HG02852 (cell line): ENCODE measurements around the gene KCNIP3.
"Not testable (repeated sequence)": the region's sequence is repeated elsewhere in the genome, so short reads cannot be mapped to it uniquely, and the experiment has no call there.

Experiments
- ATAC-seq: cut with Tn5 transposase; IDR thresholded peaks from one replicate; pipeline ENCODE4 v1.9.1; 2021; ENCODE audit warnings: mild to moderate bottlenecking, moderate library complexity; ENCODE audit not compliant: unreplicated experiment

The KCNIP3 gene

DNA sequence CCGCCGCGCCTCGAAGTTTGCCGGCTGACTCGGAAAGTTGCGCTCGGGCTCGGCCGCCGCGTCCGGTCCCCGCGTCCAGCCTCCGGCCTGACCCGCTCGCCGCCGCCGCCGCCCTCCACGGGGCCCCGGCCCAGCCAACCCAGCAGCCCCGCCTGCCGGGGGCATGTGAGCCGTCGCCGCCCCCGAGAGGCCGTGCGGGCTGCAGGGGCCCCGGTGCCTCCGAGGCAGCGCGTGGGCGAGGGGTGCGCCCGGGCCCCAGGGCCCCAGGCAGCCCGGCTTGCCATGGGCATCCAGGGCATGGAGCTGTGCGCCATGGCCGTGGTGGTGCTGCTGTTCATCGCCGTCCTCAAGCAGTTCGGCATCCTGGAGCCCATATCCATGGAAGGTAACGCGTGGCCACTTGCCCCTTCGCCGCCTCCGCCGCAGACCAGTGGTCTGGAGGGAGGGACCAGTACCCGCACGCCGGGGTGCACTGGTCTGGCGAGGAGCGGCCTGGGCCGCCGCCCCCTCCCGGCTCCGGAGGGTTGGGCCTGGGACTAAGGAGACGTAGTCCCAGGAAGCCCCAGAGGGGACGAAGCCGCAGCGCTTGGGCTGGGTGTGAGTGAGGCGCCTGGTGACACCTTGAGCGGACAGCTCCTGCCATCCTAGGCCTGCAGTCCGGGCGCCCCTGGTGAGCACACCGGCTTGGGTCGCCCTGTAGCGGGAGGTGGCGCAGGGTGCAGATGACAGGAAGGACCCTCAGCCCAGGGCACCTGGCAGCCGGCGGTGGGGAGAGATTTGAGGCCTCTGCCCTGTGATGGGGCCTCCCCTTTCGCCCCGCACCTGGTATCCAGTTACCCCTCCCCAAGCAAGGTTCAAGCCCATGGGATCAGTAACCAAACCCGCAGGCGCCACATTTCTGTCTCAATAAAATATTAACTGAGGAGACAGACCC lies 49.9 kb downstream of the KCNIP3 start:
- no peak for ATAC-seq

DNA sequence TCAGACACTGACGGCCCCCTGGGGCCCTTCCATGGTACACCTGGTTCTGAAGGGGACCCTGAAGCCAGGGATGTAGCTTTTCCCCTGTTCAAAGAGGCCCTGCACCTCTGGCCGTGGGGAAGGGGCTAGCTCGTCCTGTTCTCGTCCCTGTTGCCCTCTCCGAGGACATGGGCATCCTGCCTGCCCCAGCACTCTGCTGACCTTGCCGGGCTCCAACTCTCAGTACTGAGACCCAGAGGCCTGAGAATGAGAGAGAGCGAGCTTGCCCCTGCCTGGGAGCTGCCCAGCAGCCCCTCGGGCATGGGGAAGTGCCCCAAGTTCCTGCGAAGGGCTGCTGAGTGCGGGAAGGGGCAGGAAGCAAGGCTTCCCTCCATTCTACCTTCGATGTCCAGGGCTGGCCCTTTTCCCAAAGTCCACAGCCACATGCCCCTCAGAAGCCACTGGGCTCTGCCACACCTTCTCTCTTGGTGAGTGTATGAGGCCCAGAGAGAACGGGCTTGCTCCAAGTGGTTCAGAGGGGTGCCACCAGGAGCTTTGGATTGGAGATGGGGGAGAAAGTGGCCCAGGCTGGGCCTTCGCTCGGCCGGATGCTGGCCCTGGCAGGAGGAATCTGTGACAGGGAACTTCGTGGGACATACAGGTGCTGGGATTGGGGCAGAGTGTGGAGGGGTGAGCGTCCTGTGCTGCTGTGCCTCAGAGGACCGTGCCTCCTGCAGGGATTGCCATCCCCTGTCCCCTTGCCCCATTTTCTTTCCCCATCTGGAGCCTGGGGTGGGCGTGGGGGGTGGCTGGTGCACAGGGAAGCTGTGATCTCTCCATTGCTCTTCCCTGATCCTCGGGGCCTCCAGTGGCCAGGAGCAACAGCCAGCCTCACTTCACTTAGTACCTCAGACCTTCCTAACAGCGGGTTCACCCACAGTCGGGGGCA lies 50.8 kb downstream of the KCNIP3 start:
- ATAC-seq: no peak

DNA sequence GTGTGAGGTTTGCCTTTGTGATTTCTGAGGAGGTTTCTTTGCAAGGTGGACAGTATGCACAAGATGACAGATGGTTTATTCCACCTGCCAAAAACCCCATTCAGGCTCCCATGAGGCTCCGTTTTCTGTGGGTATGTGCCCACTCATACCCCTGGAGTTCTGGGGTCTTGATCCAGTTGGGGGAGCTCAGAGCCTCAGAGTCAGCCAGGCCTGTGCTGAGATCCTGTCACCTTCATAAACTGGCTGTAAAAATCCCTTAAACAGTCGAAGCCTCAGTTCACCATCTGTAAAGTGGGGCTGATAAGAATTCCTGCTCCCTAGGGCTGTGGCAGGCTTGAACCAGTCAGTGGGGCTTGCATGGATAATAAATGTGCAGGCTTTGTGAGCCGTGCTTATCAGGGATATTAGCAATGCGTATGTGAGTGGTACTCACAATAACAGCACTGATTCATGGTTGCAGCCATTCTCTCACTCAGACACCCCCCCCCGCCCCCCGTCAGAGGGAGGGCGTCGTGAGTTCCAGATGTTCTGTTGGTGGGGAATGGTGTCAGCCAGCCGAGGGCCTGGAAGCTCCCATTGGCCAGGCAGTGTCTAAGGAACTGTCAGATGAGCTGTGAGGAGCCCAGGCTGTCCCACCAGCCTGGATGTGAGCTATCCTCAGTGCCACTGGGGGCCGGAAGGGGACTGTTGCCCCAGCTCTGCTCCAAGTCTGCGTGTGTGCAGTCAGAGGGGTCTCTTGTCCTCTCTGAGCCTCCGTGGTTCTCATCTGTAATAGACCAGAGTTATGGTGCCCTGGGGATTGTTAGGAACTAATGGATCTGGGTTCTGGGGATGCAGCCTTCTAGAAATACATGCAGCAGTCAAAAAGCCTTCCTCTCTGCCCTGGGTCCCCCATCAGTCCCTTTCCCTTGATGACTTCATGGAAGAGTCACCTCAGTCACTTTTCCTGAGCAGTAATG lies 51.7 kb downstream of the KCNIP3 start:
- no peak for ATAC-seq

DNA sequence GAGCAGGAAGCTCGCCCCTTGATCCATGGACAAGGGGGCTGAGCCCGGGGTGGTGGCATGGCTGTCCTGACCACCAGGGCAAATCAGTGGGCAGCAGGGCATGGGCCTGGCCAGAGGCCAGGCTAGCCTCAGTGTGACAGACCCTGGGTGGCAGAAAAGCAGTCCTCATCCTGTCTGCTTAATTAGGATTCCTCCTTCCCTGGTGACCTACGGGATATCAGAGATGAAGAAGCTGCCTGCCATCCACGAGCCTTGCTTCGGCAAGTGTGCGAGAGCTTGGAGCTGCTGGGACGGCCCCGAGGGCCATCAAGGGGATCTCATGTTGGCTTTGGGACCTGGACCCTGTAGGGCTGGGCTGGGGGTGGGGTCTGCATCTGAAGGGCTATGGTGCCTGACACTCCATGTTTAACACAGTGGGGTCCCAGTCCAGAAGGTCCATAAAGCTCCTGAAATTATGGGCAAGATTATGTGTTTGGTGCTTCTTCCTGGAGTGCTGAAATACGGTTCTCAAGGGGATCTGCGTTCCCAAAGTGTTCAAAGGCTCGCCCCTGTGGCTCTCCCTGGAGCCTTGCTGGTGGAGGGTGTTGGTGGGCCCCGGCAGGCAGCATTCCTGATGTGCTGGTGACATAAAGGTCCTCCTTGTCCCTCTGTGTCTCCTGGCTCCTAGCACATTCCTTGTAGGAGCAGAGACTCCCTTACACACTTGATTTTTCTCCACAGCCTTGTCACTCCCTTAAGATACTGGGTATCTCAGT lies 52.6 kb downstream of the KCNIP3 start:
- no peak for ATAC-seq

DNA sequence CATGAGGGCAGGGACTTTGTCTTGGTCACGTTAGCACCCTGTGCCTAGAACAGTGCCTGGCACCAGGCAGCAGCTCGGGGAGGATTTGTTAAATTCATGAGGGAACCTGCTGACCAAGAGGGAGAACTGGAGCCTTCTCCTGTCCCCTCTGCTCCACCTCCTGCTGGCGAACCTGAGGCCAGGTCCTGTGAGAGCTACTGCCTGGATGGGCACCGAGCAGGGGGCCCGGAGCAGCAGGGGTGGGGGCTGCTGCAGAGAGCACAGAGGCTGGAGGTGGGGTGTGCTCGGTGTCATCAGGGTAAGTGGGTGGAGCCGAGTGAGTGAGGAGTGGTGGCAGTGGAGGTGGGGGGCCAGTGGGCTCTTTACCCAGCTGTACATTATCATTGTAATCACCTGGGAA lies 53.2 kb downstream of the KCNIP3 start:
- no peak for ATAC-seq

DNA sequence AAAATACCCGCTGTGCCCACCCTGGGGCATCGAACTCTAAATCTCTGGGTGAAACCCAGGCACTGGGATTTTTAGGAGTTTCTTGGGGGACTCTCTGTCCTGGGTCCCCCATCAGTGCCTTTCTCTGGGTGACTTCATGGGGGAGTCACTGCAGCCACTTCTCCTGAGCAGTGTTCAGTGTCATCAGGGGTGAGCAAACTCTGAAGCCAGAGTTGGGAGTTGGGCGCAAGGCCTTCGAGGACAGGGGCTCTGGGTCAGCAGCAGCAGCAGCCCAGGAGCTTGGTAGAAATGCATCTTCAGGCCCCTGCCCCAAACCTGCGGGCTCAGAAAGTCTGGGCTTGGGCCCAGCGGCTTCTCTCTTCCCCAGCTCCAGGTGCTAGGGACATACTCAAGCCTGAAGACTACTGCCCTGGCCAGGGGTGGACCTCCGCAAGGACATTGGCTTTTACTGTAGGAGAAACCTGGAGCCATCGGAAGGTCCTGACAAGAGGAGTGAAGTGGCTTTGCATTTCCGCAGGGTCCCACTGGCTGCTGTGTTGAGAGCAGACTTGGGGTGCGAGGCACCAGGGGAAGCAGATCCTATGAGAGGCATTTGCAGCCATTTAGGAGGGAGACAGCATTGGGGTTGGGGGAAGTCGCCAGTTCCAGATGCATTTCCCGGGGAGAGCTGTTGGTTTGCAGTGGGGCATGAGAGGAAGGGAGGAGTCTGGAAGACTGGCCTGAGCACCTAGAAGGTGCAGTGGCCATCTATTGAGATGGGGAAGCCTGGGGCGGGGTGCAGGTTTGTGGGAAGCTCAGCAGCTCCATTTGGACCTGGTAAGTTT lies 53.8 kb downstream of the KCNIP3 start:
- ATAC-seq: no peak

DNA sequence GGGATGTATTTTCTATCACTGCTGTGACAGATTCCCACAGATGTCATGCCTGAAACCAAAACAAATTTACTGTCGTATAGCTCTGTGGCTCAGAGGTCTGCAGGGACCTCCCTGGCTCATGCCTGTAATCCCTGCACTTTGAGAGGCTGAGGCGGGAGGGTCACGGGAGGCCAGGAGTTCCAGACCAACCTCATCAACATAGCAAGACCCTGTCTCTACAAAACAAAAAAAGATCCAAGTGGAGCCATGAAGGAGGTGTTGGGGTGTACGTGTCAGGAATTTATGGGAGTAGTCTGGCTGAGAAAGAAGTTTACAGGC lies 54.4 kb downstream of the KCNIP3 start:
- ATAC-seq: no peak

DNA sequence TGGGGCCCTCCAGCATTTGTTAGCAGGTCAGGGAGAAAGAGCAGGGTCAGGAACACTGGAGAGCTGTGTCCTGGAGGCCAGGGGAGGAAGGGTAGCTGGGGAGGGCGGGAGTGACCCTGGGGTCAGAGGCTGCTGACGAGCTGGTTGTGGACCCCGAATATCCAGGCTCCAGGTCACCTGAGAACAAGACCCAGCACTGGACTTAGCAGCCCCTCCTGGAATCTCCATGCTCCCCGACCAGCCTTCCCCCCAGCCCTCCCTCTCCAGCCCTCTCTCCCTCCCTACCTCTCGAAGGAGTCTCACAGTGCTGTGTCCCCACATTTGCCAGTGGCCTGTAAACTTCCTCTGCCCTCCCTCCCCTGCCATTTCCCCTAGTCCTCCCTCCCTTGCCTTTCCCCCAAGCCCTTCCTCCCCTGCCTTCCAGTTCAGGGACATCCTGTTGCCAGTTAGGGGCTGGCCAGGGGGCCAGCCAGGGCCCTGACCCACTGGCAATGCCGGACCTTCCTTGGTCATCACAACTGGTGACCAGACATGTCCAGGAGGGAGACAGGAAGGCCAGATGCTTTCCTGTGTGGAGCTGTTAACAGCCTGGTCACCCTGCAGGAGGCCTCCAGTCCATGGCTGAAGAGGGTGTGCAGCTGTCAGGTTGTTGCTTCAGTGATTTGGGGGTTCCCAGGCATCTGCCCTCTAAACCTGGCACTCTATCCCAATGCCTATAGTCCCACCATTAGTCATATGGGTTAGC lies 55.3 kb downstream of the KCNIP3 start:
- no peak for ATAC-seq

DNA sequence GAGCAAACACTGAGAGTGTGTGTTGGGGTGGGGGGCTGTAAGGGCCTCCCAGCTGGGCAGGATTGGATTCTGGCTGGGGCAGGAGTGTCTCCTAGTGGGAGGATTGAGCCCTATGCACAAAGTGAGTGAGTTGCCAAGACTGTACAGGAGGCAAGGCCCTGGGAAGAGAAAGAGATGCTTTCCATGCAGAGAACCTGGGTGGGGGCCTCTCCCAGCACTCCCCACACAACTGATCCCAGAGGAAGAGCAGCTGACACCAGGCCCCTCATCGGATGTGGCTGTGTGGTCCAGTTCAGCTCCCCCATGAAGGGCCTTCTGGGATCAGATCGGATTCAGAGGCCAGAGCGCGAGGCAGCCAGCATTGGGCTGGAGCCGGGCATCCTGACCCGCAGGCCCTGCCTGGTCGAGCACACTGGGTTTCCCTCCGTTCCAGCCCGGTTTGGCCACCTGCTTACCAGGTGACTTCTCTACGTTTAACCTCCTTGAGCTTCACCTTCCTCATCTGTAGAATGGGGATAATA lies 56.0 kb downstream of the KCNIP3 start:
- no peak for ATAC-seq

DNA sequence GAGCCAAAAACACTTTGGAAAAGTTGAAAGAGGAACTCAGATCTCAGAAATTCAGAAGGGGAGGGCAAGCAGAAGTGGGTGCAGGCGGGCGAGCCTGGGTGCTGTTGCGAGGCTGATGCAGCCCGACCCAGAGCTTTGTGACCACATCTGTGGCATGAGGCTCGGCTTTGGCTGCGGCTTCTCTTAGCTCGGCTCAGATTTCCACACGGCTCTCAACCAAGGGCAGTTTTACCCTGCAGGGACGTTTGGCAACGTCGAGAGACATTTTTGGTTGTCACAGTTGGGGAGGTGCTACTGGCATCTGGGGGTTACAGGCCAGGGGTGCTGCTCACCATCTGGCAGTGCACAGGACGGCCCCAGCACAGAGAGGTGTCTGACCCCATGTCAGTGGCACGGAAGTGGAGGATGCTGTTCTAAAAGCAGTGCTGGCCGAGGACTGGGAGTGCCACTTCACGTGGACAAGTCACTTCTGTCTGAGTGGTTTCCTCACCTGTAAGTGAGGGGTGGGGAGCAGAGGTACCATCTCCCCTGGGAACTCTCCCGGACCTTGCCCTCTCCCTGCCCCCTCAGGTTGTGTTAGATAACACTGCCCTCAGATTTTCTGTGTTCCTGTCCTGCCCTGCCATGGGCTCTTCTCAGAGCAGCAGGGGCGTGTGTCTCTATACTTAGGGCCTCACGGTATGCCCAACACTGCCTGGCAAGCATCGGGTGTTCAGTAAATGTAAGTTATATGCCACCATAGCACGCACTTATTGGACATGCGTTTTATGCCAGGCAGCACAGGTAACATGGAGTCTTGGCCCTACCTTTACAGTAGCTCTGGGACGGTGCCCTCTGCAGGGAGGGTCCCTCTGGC lies 56.7 kb downstream of the KCNIP3 start:
- ATAC-seq: no peak

DNA sequence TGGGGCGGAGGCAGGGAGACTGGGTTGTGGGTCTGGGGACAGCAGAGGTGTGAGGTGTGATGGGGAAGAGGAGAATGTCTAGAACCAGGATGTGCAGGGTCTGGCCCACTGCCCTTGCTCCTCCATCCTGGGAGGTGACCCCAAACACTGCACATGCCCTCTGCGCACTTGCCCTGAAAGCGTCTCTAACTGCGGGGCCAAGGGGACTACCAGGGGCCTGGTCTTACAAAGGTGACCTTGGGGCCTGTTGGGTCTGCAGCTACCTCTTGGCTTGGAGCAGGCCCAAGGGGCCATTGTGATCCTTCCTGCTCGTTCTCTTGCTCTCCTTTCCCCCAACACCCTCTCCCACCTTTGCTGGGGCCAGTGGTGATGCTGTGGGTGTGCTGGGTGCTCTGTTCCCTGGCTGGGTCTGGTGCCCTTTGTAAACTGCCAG lies 57.3 kb downstream of the KCNIP3 start:
- no peak for ATAC-seq

DNA sequence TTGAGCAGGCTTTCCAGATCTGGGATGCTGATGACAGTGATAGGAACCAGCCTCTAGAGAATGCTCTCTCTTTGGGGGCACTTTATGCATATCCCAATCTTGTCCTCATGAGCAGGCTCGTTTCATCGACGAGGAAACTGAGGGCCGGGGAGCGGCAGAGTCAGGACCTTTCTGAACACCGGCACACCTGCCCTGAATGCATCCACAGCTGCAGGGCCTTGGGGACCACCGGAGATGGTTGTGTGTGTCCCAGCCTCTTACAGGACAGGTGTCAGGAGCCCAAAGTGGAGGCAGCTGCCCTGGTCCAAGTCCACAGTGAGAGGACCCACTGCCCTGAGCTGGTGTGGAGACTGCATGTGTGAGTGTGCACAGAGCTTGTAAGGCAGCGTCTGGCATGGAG lies 57.8 kb downstream of the KCNIP3 start:
- no peak for ATAC-seq

DNA sequence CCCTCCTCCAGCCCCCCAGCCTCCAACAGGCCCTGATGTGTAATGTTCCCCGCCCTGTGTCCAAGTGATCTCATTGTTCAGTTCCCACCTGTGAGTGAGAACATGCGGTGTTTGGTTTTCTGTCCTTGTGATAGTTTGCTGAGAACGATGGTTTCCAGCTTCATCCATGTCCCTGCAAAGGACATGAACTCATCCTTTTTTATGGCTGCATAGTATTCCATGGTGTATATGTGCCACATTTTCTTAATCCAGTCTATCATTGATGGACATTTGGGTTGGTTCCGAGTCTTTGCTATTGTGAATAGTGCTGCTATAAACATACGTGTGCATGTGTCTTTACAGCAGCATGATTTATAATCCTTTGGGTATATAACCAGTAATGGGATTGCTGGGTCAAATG lies 58.3 kb downstream of the KCNIP3 start:
- ATAC-seq: not testable (repeated sequence)

DNA sequence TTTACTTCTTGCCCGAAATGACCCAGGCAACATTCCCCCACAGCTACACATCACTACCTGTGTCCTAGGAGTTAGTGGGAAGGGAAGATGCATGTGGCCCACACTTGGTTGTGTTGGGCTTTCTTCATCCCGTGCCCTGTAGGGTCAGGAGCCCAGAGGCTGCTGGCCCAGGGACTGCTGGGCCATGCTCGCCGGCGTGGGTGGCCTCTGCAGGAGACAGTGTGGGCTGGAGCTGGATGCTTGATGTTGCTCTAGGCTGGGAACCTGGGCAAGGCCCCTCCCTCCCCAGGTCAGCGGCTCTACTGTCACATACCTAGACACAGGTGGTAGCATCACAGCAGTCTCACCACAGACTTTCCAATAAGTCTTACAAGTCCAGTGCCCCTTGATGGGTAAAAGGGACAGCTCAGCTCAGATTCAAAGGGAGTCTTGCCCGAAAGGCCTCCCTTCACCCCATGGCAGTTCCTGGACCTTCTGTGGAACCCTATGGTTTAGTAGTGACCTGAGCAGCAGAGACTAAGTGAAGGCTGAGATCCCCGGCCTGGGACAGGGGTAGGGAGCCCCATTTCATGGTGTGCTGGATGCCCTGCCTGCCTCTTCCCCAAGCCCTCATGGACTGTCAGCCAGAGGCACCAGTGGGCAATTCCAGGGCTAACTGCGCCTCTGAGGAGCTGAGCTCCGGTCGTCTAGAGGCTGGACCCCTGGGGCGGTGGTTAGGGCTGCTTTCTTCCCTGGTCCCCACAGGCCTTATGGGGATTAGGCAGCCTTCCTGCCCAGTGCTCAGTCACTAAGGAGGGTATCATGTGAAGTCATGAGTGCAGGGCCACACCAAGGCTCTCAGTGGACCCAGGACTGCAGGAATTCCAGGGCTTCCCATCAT lies 59.9 kb downstream of the KCNIP3 start:
- no peak for ATAC-seq

DNA sequence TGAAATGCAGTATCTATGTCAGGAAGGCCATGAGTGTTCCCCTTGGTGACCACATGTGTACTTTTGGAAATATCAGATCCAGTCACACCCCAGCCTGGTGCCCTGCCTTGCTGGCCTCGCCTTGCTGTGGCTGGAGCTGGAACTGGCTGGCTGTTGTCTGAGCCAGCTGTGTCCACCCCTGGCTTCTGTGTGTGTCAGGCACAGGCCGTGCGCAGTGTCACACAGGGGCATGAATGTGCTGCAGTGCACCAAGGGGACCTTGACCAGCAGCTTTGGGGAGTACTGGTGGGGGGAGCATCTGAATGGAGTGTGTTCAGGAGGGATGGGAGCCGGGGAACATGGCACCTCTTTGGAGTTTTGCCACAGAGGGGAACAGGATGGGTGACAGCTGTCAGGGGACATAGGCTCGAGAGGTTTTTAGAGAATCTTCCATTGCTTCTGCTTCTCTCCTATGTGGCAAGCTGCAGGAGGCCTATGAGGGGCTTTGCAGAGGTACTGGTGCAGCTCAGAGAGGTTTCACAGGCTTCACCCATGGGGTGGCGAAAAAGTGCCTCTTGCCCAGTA lies 60.7 kb downstream of the KCNIP3 start:
- ATAC-seq: no peak

DNA sequence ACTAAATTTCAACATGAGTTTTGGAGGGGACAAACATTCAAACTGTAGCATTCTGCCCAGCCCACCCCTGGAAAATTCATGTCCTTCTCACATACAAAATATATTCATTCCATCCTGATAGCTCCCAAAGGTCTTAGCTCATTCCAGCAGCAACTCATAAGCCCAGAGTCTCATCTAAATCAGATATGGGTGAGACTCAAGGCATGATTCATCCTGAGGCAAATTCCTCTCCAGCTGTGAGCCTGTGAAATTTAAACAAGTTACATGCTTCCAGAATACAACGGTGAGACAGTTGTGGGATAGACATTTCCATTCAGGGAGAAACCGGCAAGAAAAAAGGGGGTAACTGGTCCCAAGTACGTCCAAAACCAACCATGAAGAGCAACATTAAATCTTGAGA lies 61.9 kb downstream of the KCNIP3 start:
- ATAC-seq: no peak
